ENCODE data around the gene IL26.

The IL26 gene

GRCh38 chr12:68225576-68226476, at the start of gene IL26:
IL26 (minus strand) TSS chr12:68225810; CDS start chr12:68225756, 54 bp downstream.
- DNase-seq: no peak

GRCh38 chr12:68272732-68273131, 47.1 kb upstream of the IL26 start:
- no peak for DNase-seq

- no peak for DNase-seq
These were observed 45.7 kb upstream of the IL26 start for GRCh38 chr12:68271346-68271745.

GRCh38 chr12:68270358-68270757, 44.7 kb upstream of the IL26 start:
- DNase-seq: no peak

- DNase-seq: no peak
These were observed 44.2 kb upstream of the IL26 start for GRCh38 chr12:68269779-68270178.

- DNase-seq: no peak
These were observed 43.4 kb upstream of the IL26 start for GRCh38 chr12:68268967-68269366.

- DNase-seq: no peak
These were observed 42.3 kb upstream of the IL26 start for GRCh38 chr12:68267892-68268396.

GRCh38 chr12:68264857-68265256, 39.2 kb upstream of the IL26 start:
- DNase-seq: no peak

GRCh38 chr12:68264158-68264855, 38.7 kb upstream of the IL26 start:
- DNase-seq: no peak

GRCh38 chr12:68263366-68263765, 37.8 kb upstream of the IL26 start:
- no peak for DNase-seq

- no peak for DNase-seq
These were observed 36.3 kb upstream of the IL26 start for GRCh38 chr12:68261896-68262295.

- no peak for DNase-seq
These were observed 34.5 kb upstream of the IL26 start for GRCh38 chr12:68260153-68260552.

GRCh38 chr12:68259318-68259940, 33.8 kb upstream of the IL26 start:
- peak; percentile 66 for DNase-seq

GRCh38 chr12:68253504-68253903, 27.9 kb upstream of the IL26 start, which contains the start of gene IL22:
IL22 (minus strand) TSS chr12:68253604; CDS start chr12:68253448, 156 bp downstream.
- DNase-seq: no peak

- DNase-seq: no peak
These were observed 26.5 kb upstream of the IL26 start for GRCh38 chr12:68252077-68252476.

- no peak for DNase-seq
These were observed 24.8 kb upstream of the IL26 start for GRCh38 chr12:68250454-68250853.

- DNase-seq: no peak
These were observed 22.2 kb upstream of the IL26 start for GRCh38 chr12:68247785-68248184.

- no peak for DNase-seq
These were observed 20.7 kb upstream of the IL26 start for GRCh38 chr12:68246350-68246749.

GRCh38 chr12:68245180-68246021, 19.8 kb upstream of the IL26 start:
- peak; percentile 78 for DNase-seq

- no peak for DNase-seq
These were observed 17.2 kb upstream of the IL26 start for GRCh38 chr12:68242777-68243176.

GRCh38 chr12:68240975-68241374, 15.4 kb upstream of the IL26 start:
- DNase-seq: no peak

GRCh38 chr12:68240079-68240478, 14.5 kb upstream of the IL26 start:
- no peak for DNase-seq

Measured in NCI-H82 (cell line).